Fibroblast of lung (primary cell): Measurements from ENCODE around the gene MYL3. TPM values are rescaled to one million over a fixed set of nuclear protein-coding genes. Genes with fewer than 3 reads are reported as not detected.

Experiments used
- DNase-seq, 2 donors: peaks; one replicate each; pipeline versions ENCODE4 v3.0.0 to v3.0.0-alpha.2; 2010; ENCODE audit warnings: low read depth in 2 of 2
- H2AFZ ChIP-seq: 2 replicates; pipeline ENCODE4 v1.5.1; 2012; ENCODE audit warnings: low read length, control low read depth, inconsistent platforms
- H3K27ac ChIP-seq: 2 replicates; pipeline ENCODE4 v1.5.1; 2011; ENCODE audit warnings: low read length, control low read depth; ENCODE audit not compliant: insufficient read depth
- H3K27me3 ChIP-seq: 2 replicates; pipeline ENCODE4 v1.5.1; 2011; ENCODE audit warnings: mild to moderate bottlenecking, low read length; ENCODE audit not compliant: control insufficient read depth, insufficient read depth
- H3K36me3 ChIP-seq: 2 replicates; pipeline ENCODE4 v1.5.1; 2011; ENCODE audit warnings: low read length; ENCODE audit not compliant: control insufficient read depth, insufficient read depth
- H3K4me1 ChIP-seq: 2 replicates; pipeline ENCODE4 v1.5.1; 2011; ENCODE audit warnings: low read length; ENCODE audit not compliant: control insufficient read depth, insufficient read depth; ENCODE audit errors: extremely low read depth
- H3K4me2 ChIP-seq: 2 replicates; pipeline ENCODE4 v1.5.1; 2011; ENCODE audit warnings: low read length, control low read depth; ENCODE audit not compliant: insufficient read depth; ENCODE audit errors: extremely low read depth
- H3K4me3 ChIP-seq, 4 experiments: fragments of 200-600 bp in 1 of 4; sonication (generic) in 1 of 4; replicated peaks in 1 of 4; 2 replicates each; pipeline ENCODE4 v1.5.1; 2011 to 2016; ENCODE audit warnings: low read length in 4 of 4, low read depth in 3 of 4, mild to moderate bottlenecking in 3 of 4, control low read depth in 2 of 4, inconsistent platforms in 1 of 4, mixed read lengths in 1 of 4; ENCODE audit not compliant: insufficient read depth in 1 of 4; ENCODE audit errors: control extremely low read depth in 1 of 4
- H3K79me2 ChIP-seq: 2 replicates; pipeline ENCODE4 v1.5.1; 2012; ENCODE audit warnings: mild to moderate bottlenecking, low read length, inconsistent platforms; ENCODE audit not compliant: control insufficient read depth, insufficient read depth
- H3K9ac ChIP-seq: 2 replicates; pipeline ENCODE4 v1.5.1; 2011; ENCODE audit warnings: mild to moderate bottlenecking, low read length, control low read depth; ENCODE audit not compliant: insufficient read depth
- H3K9me3 ChIP-seq: 2 replicates; pipeline ENCODE4 v1.5.1; 2012; ENCODE audit warnings: low read depth, low read length; ENCODE audit not compliant: control insufficient read depth, insufficient read depth
- H4K20me1 ChIP-seq: 2 replicates; pipeline ENCODE4 v1.5.1; 2011; ENCODE audit warnings: low read length; ENCODE audit not compliant: control insufficient read depth, insufficient read depth; ENCODE audit errors: extremely low read depth
- CTCF ChIP-seq, 2 donors: IDR thresholded peaks in 1 of 2; conservative IDR thresholded peaks in 1 of 2; 1 replicate in 1 of 2; 2 replicates in 1 of 2; pipeline ENCODE4 v1.5.1; 2011 to 2012; ENCODE audit warnings: low read length in 2 of 2, control low read depth in 1 of 2, inconsistent platforms in 1 of 2, low read depth in 1 of 2, mild to moderate bottlenecking in 1 of 2
- EZH2 ChIP-seq: IDR thresholded peaks from 2 replicates; pipeline ENCODE4 v1.5.1; 2012; ENCODE audit warnings: low read length, control low read depth, mild to moderate bottlenecking; ENCODE audit errors: missing control alignments
- polyA plus RNA-seq, 2 donors: library from polyadenylated mRNA; depleted of rRNA in 1 of 2; stranded (reverse) in 1 of 2; unstranded in 1 of 2; fragments of >200 nt; gene quantifications; 2 replicates each; pipeline ENCODE4 v1.2.1, GENCODE V29; 2011 to 2012; ENCODE audit warnings: missing spikeins in 1 of 2
- total RNA-seq: library from RNA; depleted of rRNA; stranded (reverse); fragments of >200 nt; gene quantifications from 2 replicates; pipeline ENCODE4 v1.2.1, GENCODE V29; 2014

MYL3 gene
- total and polyA plus RNA-seq, 2 donors (not counting 1 experiment from before 2014, with no cell fraction given) = 0.50 to 0.67 TPM

- no peak overlapping the region for H3K4me2 ChIP-seq
- H3K4me3 ChIP-seq = no peak overlapping the region
- H4K20me1 ChIP-seq = no peaks in the 10 kb centered on the region
- H3K9me3 ChIP-seq = no peaks in the 10 kb centered on the region
- no peak for TF ChIP-seq EZH2
- no peak for TF ChIP-seq CTCF (conservative IDR thresholded peaks at IDR 0.05 in 1 of 2, IDR thresholded peaks at IDR 0.05 in 1 of 2; ENCODE audit: low read depth in 1 of 2, low read length in 2 of 2)
- peaks cover 8% of the 10 kb centered on the region for H3K27me3 ChIP-seq
- H2AFZ ChIP-seq = no peak overlapping the region
- no peak overlapping the region for H3K9ac ChIP-seq
- H3K27ac ChIP-seq = no peak overlapping the region
- H3K36me3 ChIP-seq = no peaks in the 10 kb centered on the region
- H3K4me1 ChIP-seq = peaks cover 3% of the 10 kb centered on the region
- DNase-seq = no peak
- no peaks in the 10 kb centered on the region for H3K79me2 ChIP-seq
These were observed 747 bp downstream of the MYL3 start for GRCh38 chr3:46862369-46863025.

- Histone ChIP-seq H4K20me1 (no peaks in the 10 kb centered on the region), H3K4me3 (no peak overlapping the region), H3K4me1 (peaks cover 3% of the 10 kb centered on the region), H3K4me2 (no peak overlapping the region), H3K36me3 (no peaks in the 10 kb centered on the region), H3K9me3 (no peaks in the 10 kb centered on the region), H3K27me3 (peaks cover 11% of the 10 kb centered on the region), H3K79me2 (no peaks in the 10 kb centered on the region), H3K27ac (no peak overlapping the region), H3K9ac (no peak overlapping the region), H2AFZ (no peak overlapping the region)
- no peak for DNase-seq
- TF ChIP-seq CTCF (conservative IDR thresholded peaks at IDR 0.05 in 1 of 2, IDR thresholded peaks at IDR 0.05 in 1 of 2; ENCODE audit: low read depth in 1 of 2, low read length in 2 of 2) (no peak), EZH2 (no peak)
These were observed 1.5 kb downstream of the MYL3 start for GRCh38 chr3:46861605-46862368.

- no peak overlapping the region for H2AFZ ChIP-seq
- no peak overlapping the region for H3K4me3 ChIP-seq
- H3K4me2 ChIP-seq = no peak overlapping the region
- H3K36me3 ChIP-seq = no peaks in the 10 kb centered on the region
- H3K27ac ChIP-seq = no peak overlapping the region
- no peaks in the 10 kb centered on the region for H3K79me2 ChIP-seq
- H3K9ac ChIP-seq = no peak overlapping the region
- TF ChIP-seq EZH2 (no peak), CTCF (conservative IDR thresholded peaks at IDR 0.05 in 1 of 2, IDR thresholded peaks at IDR 0.05 in 1 of 2; ENCODE audit: low read depth in 1 of 2, low read length in 2 of 2) (no peak)
- no peaks in the 10 kb centered on the region for H3K9me3 ChIP-seq
- H3K4me1 ChIP-seq = peaks cover 3% of the 10 kb centered on the region
- no peak for DNase-seq
- H3K27me3 ChIP-seq = peaks cover 11% of the 10 kb centered on the region
- H4K20me1 ChIP-seq = no peaks in the 10 kb centered on the region
These were observed 2.2 kb downstream of the MYL3 start for GRCh38 chr3:46860810-46861604.
